GM19238 (cell line): ENCODE data around the gene SLCO2B1.

Experiments used
- DNase-seq: peaks from one replicate; pipeline ENCODE4 v3.0.0; 2011; ENCODE audit warnings: low spot score; ENCODE audit not compliant: insufficient read length

SLCO2B1 gene

DNA sequence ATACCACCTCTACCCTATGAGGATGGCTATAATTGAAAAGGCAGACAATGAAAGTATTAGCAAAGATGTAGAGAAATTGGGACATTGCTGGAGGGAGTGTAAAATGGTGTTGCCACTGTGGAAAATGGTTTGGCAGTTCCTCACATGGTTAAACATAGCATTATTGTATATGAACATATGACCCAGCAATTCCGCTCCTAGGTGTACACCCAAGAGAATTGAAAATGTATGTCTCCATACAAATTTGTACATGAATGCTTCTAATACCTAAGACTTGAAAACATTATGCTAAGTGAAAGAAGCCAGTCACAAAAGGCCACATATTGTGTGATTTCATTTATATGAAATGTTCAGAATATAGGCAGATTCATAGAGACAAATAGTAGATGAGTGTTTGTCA lies 10.0 kb downstream of the SLCO2B1 start:
- no peak for DNase-seq

DNA sequence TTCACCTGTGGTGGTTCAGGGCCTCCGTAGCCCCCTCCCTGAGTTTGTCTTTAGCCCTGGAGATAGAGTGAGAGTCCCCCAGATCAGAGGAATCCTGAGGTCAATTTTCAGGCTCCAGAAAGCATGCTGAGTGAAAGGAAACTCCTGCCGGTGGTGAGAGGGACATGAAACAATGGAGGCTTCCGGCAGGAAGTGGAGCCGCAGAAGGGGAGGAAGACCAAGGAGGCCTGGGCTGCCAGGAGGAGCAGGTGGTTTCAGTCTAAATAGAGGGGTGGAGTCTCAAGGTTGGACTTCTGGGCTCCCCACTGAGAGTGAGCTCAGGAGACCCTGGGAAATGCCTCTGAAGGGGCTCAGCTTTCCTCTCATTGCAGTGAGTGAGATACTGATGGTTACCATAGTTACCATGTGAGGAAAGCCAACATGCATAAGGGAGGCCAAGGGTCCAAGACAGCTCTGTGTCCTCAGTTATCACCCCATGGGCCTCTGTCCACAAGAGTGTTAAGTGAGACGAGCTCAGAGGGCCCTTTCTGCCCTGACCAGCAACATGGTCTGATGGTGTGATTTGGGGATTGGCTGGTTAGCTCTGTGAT lies 10.7 kb downstream of the SLCO2B1 start:
- DNase-seq, result no peak

DNA sequence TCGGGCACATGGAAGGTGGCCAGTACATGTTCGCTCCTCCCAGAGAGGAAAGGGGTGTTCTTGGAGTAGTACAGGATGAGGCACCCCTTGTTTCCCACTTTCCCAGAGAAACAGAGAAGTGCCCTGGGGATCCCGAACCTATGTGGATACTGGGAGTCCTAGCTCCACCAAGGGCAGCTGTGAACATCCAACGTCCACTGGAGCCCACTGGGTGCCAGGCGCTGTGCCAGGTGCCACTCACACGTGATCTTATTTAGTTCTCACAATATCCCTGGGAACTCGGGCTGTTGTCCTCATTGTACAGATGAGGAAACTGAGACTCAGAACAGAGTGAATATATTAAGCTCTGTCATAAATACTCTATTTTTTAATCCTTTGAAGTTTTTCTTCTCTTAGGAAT lies 12.0 kb downstream of the SLCO2B1 start:
- DNase-seq, result no peak

DNA sequence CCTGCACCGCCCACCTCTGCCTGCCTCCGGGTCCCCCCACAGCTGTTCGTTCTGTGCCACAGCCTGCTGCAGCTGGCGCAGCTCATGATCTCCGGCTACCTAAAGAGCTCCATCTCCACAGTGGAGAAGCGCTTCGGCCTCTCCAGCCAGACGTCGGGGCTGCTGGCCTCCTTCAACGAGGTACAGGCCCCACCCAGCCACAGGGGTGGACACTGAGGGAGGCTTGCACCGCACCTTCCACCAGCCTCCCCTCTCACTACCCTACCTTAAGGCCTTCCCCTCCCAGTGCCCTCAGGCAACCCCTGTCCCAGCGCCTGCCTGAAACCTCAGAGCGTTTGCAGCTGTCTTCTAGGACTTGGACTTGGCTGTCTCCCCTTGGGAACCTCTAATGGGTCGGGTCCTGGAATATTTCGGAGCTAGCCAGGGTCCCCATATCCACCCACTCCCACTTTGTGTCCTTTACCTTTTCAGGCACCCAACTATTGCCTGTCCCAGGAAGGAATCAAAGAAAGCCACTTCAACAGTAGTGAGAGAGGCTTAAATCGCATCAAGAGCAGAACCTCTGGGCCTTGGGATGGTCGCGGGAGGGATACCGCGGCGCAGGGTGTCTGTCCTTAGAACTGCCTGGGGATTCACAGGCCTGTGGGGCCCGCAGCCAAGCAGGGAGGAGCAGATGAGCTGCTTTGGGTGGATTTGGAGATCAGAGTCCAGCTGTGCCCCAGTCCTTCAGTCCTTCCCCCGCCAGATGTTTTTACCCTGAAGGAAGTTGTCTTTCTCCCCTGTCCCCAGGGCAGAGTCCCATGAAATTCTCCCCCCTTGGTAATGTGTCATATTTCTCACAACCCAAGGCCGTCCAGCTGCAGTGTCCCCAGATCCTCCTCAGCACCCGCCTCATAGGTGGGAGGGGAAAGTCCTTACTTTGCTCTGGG lies 13.3 kb downstream of the SLCO2B1 start:
- DNase-seq, result no peak

DNA sequence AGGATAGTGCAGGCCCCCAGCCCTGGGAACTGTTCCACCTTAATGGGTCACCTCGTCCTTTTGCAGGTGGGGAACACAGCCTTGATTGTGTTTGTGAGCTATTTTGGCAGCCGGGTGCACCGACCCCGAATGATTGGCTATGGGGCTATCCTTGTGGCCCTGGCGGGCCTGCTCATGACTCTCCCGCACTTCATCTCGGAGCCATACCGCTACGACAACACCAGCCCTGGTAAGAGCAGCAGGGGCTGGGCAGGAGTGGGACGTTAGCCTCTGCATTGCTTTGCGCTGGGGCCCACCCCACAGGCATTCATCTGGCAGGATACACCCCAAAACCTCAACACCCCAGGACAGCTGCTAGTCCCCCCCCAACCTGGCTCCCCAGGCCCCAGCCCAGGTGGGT lies 14.8 kb downstream of the SLCO2B1 start:
- no peak for DNase-seq

DNA sequence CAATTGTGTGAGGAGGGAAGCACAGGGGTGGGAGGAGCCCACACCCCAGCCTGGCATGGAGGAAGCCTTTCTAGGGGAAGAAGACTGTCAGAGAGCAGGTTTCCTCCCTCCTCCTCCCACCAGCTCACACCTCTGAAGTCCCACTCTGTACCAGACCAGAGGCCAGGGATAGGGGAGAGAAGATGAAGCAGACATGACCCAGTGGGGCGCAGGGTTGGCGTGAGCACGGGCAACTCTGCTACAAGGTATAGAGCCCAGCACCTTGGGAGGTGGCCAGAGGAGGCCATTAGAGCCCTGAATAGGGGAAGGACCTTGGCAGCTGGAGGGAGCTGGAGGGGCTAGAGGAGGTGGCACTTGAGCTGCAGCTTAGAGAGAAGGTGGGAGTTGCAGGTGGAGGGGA lies 15.9 kb downstream of the SLCO2B1 start:
- DNase-seq, result no peak

DNA sequence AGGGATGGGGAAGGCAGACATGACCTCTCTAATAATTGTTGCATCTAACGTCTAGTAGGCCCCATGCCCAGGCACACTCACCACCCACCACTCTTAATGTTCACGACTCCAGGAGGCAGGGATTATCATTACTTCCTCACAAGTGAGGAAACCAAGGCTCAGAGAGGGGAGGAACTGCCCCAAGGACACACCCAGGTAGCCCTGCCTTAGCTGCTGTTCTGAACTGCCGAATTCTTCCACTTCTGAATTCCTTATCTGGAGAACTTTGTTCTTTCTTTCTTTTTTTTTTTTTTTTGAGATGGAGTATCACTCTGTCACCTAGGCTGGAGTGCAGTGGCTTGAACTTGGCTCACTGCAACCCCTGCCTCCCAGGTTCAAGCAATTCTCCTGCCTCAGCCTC lies 16.7 kb downstream of the SLCO2B1 start:
- DNase-seq, result no peak

DNA sequence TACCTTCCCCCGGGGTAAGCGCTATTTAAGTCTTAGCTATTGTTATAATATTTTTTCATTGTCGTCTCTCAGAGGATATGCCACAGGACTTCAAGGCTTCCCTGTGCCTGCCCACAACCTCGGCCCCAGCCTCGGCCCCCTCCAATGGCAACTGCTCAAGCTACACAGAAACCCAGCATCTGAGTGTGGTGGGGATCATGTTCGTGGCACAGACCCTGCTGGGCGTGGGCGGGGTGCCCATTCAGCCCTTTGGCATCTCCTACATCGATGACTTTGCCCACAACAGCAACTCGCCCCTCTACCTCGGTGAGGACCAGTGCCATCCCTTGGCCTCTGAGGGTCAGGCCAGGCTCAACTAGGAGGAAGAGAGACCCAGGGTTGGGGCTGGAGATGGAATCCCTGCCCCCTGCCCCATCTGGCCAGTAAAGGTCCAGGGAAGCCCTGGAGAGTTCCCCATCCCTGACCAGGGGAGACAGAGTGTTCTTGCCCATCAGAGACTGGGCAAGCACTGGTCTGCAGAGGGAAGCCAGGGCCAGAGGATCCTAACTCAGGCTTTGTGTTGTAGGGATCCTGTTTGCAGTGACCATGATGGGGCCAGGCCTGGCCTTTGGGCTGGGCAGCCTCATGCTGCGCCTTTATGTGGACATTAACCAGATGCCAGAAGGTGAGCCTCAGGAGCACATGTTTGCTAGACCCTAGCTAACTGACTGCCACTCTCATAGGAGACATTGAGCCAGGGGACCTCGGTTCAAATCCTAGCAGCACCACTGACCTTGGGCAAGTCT lies 18.4 kb downstream of the SLCO2B1 start:
- no peak for DNase-seq

DNA sequence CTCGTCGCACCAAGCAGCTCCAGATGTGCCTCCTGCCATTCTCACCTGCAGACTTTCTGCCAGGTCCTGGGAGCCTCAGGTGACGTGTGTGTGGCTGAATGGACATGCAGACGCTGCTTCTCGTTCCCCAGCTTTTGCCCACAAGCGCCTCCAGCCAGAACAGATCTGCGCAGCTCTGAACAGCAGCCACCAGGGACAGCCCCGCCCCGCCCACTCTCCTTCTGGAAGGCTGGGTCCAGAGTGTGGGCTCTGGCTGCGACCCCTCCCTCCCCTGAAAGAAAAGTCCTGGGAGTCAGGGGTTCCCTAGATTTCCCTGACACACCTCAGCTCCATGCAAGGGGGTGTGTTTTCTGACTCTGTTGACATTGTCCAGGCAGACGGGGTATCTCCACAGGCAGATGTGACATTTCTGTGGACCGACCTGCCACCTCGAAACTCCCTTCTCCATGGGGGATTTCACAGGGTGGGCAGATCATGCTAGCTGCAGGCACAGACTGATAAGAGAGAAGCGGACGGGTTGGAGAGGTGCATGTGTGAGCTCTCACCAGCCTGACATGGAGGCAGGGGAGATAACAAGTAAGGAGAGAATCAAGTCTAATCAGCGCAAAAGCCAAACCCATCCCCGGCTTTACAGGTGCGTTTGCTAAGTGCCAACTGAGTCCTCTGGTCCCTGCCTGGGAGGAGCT lies 19.8 kb downstream of the SLCO2B1 start:
- no peak for DNase-seq

DNA sequence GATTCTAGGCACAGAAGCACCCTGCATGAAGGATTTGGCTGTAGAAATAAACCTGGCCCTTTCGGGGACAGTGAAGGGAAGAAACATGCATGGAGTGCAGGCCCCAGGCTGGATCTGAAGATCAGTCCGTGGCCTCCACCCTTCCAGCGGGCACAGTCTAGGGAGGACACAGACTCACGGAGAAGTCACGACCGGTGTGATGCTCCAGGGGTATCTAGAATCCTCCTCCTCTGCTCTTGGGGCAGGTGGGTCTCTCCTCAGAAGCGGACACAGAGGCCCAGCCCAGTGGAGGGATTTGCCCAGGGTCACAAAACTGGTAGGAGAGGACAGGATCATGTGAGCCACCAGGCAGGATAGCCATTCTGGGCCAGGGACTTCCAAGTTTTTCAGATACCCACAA lies 22.4 kb downstream of the SLCO2B1 start:
- DNase-seq, result no peak

DNA sequence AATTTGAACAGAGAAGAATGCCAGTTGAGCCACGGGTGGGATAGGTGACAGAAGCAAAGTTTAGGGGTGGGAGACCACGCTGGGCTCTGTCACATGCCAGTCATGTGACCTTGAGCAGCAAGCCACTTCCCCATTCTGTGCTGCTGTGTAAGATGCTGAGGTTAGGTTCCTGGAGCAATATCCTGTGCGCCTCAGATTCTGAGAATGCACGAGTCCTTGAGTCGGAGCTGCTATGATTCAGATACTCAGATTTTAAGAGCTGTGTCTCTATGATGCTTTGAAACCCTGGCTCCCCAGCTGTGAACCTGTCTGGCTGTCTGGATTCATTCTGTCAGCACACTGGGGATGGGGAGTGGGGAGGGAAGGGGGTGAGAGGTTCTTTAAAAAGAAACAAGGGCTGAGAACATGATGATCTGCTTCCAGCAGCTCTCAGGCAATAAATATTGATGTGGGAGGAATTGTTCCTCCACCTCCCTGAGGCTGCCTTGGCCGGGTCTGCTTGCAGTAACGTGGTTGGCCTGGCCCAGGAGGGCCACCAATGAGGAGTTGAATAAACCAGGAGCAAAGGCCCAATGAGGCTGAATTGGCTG lies 24.0 kb downstream of the SLCO2B1 start:
- DNase-seq, result no peak

DNA sequence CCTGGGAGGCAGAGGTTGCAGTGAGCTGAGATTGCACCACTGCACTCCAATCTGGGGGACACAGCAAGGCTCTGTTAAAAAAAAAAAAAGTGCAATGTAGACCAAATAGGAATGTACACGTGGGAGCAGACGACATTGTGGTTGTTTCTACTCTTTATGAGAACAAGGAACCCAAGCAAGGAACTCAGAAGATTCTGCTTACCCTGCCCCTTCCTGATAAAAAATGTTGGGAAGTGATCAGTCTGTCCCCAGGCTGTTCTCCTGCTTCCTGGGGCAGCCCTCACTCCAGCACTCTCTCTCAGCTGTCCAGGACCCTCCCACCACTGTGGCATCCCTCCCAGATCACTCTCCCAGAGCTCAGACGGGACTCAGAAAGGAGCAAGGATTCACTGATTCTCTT lies 31.8 kb downstream of the SLCO2B1 start:
- DNase-seq, result no peak

DNA sequence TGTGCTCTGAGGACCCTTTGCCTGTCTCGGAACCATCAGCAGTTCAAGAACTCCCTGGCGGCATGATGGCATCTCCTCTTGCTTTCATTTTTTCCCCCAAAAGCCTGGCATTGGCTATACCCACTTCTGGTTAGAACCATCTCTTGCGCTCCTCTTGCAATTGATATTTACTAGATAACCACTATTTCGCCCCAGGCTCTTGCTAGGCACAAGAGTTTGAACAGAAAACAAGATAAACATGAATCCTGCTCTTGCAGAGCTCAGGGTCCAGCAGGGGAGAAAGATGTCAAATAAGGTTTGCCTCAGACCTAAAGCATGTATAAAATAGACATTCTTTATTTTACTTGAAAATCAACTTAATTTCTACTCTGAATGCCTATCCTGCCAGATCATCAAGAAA lies 33.1 kb downstream of the SLCO2B1 start:
- no peak for DNase-seq

DNA sequence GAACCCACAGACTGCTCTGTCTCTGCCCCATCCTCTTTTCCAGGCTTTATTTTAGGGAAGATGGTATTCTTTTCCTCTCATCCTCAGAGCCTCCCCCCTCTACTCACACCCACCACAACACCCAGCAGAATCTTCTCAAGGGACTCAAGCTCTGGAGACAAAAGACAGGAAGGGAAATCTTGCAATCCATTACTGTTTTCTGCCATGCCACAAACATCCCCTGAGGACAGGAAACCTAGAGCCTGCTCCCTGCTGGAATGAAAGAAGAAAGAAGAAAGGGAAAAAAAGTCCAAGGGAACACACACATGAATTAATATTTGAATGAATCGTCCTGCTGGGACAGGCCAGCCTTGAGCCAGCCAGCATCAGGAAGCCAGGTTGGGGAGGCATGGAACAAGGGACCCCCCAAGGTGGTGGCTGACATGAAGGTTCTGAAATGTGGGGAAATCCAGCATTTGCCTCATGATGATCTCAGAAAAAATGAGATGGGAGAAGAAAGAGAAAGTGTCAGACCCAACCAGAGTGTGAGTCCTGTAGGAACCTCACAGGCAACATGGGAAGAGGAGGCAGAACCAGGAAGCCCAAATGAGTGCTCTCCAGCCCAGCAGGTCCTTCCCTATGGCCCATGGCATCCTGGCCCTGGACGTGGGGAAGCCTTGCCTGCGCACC lies 34.0 kb downstream of the SLCO2B1 start:
- DNase-seq, result no peak

DNA sequence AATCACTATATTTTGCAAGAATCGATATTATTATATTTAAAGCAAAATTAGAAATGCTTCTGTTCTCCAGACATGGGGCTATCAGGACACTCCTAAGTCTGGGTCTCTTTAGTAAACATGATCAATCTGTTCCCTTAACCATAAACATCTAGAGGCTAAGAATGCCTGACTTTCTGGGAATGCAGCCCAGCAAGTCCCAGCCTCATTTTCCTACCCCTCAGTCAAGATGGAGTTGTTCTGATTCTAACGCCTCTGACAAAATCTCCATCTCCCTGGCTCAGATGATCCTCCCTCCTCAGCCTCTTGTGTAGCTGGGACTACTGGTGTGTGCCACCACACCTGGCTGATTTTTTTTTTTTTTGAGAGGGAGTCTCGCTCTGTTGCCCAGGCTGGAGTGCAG lies 35.0 kb downstream of the SLCO2B1 start:
- no peak for DNase-seq

DNA sequence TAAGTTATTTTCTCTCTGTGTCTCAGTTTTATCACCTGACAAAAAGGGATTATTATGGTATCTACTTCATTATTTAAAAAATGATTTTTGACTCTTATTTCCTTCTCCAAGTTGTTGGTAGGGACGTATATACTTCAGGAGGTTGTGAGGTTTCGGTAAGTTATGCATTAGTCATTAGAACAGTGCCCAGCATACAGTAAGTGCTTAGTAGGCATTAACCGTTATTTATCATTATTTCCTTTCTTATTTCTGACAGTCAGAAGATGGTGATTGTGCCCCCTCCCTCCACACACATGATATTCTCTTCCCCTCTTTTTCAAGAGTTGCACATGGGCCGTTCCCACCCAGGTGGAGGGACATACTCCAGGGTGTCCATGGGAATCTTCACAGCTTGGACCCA lies 36.1 kb downstream of the SLCO2B1 start:
- DNase-seq, result no peak

DNA sequence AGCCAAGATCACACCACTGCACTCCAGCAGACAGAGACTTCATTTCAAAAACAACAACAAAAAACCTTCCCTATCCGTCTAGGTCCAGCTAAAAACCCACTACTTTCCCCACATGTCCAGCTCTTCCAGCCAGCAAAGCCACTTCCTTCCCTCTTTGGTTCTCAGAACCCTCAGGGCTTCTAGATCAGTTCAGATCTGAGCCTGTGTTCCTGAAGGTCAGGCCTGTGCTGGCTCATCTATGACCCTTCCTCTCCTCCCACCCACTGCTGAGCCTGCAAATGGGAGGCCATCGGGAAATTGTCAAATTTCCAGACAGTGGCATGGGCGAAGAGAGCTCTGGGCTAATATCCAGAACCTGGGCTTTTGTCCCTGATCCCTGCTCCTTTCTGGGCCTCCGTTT lies 37.8 kb downstream of the SLCO2B1 start:
- no peak for DNase-seq

DNA sequence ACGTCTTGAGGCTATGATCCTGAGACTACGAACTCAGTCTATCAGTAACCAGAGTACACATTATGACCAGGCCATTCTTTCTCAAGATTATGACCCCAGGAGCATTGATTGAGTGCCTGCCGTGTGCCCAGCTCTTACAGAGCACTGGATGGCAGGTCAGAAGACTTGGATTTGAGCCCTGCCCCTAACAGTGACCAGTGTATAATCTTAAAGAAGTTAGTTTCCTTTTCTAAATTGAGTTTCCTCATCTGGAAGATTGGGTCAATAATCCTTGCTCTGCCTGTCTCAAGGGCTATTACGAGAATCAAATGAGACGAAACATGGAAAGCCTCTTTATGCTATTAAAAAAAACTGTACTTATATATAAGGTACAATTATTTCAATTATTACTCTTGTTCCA lies 38.2 kb downstream of the SLCO2B1 start:
- no peak for DNase-seq

DNA sequence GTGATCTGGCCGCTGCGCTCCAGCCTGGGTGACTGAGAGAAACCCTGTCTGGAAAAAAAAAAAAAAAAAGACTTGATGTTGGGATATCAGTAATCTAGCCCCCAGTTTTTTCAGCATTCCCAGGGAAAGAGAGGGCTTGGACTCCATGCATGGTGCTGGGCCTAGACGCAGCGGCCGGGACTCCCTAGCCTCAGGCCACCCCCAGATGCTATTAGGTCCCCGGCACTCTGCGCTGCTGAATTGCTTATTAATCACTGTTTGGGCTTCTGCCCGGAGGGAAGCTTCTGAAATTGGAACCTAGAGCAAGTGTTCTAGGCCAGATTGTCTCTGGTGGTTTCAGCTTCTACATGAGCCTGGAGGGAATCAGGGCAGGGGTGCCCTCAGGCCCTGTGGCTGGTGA lies 39.0 kb downstream of the SLCO2B1 start:
- no peak for DNase-seq

DNA sequence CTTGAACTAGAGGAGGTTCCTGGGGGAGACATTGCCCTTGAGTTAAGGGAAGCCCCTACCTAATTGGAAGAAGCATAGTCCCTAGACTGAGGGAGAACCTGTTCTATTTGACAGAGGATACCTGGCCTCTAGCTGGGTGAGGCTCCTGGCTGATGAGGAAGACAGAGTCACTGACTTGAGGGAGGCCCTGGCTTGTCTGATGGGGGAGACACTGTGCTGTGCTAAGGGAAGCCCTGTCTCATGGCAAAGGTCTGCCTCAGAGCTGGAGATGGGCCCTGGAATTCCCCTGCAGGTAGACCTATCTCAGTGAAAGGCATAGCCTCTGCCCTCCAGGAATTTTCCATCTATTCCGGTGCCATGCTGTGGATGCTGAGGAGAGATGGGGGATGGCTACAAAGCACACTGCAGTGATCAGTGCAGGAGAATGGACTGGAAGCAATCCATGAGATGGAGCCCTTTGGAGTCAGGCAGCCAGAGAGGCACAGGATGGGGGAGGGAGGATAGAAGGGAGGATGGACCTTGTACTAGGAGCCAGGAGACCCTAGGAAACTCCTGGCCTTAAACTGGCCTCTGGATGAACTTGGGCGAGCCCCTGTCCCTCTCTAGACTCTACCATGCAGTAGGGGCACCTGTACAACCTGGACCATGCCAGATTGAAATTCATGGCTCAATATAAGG lies 39.9 kb downstream of the SLCO2B1 start:
- DNase-seq, result no peak
